Measurements from ENCODE around the gene FER. TPM values are rescaled to one million over a fixed set of nuclear protein-coding genes. Genes with fewer than 3 reads are reported as not detected.

FER gene
- total RNA-seq, 1 experiment from 2014 or later, result 18.0 TPM

- no peaks in the 10 kb centered on the region for H4K20me1 ChIP-seq (ENCODE audit: control insufficient read depth, insufficient read depth, insufficient read length)
- H4K5ac ChIP-seq (ENCODE audit: insufficient read length, low read depth, low read length), result no peak overlapping the region
- no peak overlapping the region for H3K27ac Mint-ChIP-seq
- H3K27me3 ChIP-seq (ENCODE audit: insufficient read depth, low read length), result no peaks in the 10 kb centered on the region
- H2BK15ac ChIP-seq (ENCODE audit: low read depth, low read length), result no peak overlapping the region
- H3K56ac ChIP-seq (ENCODE audit: insufficient read length, low read depth, low read length), result no peak overlapping the region
- H3K9me3 Mint-ChIP-seq, result peaks cover 0 to 3% of the 10 kb centered on the region in 2 experiments; a peak in 2 of 5 replicates
- H3K9ac ChIP-seq (ENCODE audit: extremely low read depth, insufficient read length, low read length), result no peak overlapping the region
- DNase-seq, result no peak
- H3K14ac ChIP-seq (ENCODE audit: insufficient read depth, low read length), result no peak overlapping the region
- TF ChIP-seq CTCF (conservative IDR thresholded peaks at IDR 0.05), result no peak
- no peak overlapping the region for H2BK5ac ChIP-seq (ENCODE audit: insufficient read length, low read length)
- H3K36me3 Mint-ChIP-seq (ENCODE audit: insufficient read depth in 1 of 3, low read depth in 3 of 3), result peaks cover 3 to 10% (median 8%) of the 10 kb centered on the region in 3 experiments; a peak in 5 of 7 replicates
- no peak overlapping the region for H3K23ac ChIP-seq (ENCODE audit: insufficient read length, low read depth, low read length)
- no peaks in the 10 kb centered on the region for H3K4me1 ChIP-seq (ENCODE audit: insufficient read depth, low read length)
- no peak overlapping the region for H2BK12ac ChIP-seq (ENCODE audit: insufficient read length, low read depth, low read length)
- H3K18ac ChIP-seq (ENCODE audit: insufficient read length, low read depth, low read length), result no peak overlapping the region
- no peaks in the 10 kb centered on the region for H3K23me2 ChIP-seq (ENCODE audit: insufficient read length, low read depth, low read length, poor library complexity, severe bottlenecking)
- no peak overlapping the region for H3K4me2 ChIP-seq (ENCODE audit: insufficient read depth, insufficient read length, low read length)
- no peaks in the 10 kb centered on the region for H3K79me2 ChIP-seq (ENCODE audit: insufficient read depth, low read length)
- no peak overlapping the region for H2AFZ ChIP-seq (ENCODE audit: low read length)
- peaks cover 0 to 4% of the 10 kb centered on the region in 2 experiments; a peak in 2 of 4 replicates for H3K4me1 Mint-ChIP-seq
- H2BK120ac ChIP-seq (ENCODE audit: low read depth, low read length, poor library complexity, severe bottlenecking), result no peak overlapping the region
- H4K8ac ChIP-seq (replicated peaks; ENCODE audit: insufficient read length, low read depth, low read length), result no peak overlapping the region
- H2AK5ac ChIP-seq (ENCODE audit: insufficient read length, low read length), result no peak overlapping the region
- H3K27me3 Mint-ChIP-seq (ENCODE audit: low read depth), result no peaks in the 10 kb centered on the region
- no peaks in the 10 kb centered on the region for H3K79me1 ChIP-seq (ENCODE audit: insufficient read depth, low read depth, low read length, poor library complexity, severe bottlenecking)
- WGBS (ENCODE audit: extremely low coverage, insufficient read length, low lambda C conversion rate), result no CpG with 5 or more reads among the region's 1 CpG
- no peak overlapping the region for H4K91ac ChIP-seq (ENCODE audit: insufficient read length, low read depth, low read length)
- no peaks in the 10 kb centered on the region for H3K9me3 ChIP-seq (ENCODE audit: control insufficient read depth, low read depth, low read length)
- H3K4ac ChIP-seq (ENCODE audit: low read depth, low read length), result no peak overlapping the region
- H2BK20ac ChIP-seq (ENCODE audit: low read depth, low read length, poor library complexity, severe bottlenecking), result no peak overlapping the region
- no peak overlapping the region for H3K27ac ChIP-seq (ENCODE audit: insufficient read length, low read depth, low read length)
- no peak overlapping the region for H3K4me3 Mint-ChIP-seq
- no peak overlapping the region for H3T11ph ChIP-seq (ENCODE audit: low read length)
Observed at GRCh38 chr5:109027983-109028607, 280.4 kb downstream of the FER start.
